Lung (tissue), 12 donors: ENCODE data around the gene C11orf97. TPM values are rescaled to one million over a fixed set of nuclear protein-coding genes. Genes with fewer than 3 reads are reported as not detected.

Experiments
- ATAC-seq: fragments of 200-7000 bp; cut with Tn5 transposase; one replicate; pipeline ENCODE4 v1.9.1; 2020; ENCODE audit warnings: moderate number of reproducible peaks; ENCODE audit not compliant: insufficient read depth, low FRiP score
- DNase-seq, 3 donors: peaks; one replicate each; pipeline ENCODE4 v3.0.0-alpha.2; 2013 to 2017
- H3K27ac ChIP-seq, 2 donors: one replicate each; pipeline ENCODE4 v1.5.1; 2013; ENCODE audit warnings: mild to moderate bottlenecking in 2 of 2, moderate library complexity in 2 of 2, control low read depth in 1 of 2, inconsistent platforms in 1 of 2, low read depth in 1 of 2, low read length in 1 of 2
- H3K27me3 ChIP-seq, 3 donors: one replicate each; pipeline ENCODE4 v1.5.1; 2013; ENCODE audit warnings: low read length in 2 of 3; ENCODE audit not compliant: control insufficient read depth in 3 of 3, insufficient read depth in 3 of 3
- H3K36me3 ChIP-seq, 4 donors: one replicate each; pipeline ENCODE4 v1.5.1; 2013; ENCODE audit warnings: low read length in 4 of 4, mild to moderate bottlenecking in 1 of 4, moderate library complexity in 1 of 4; ENCODE audit not compliant: control insufficient read depth in 4 of 4, insufficient read depth in 4 of 4
- H3K4me1 ChIP-seq, 5 donors: one replicate each; pipeline ENCODE4 v1.5.1; 2013; ENCODE audit warnings: low read length in 5 of 5, mild to moderate bottlenecking in 2 of 5, moderate library complexity in 1 of 5; ENCODE audit not compliant: control insufficient read depth in 5 of 5, insufficient read depth in 5 of 5
- H3K4me3 ChIP-seq: one replicate; pipeline ENCODE4 v1.5.1; 2013; ENCODE audit warnings: mild to moderate bottlenecking, control low read depth, moderate library complexity
- H3K9ac ChIP-seq, 2 donors: one replicate each; pipeline ENCODE4 v1.5.1; 2013; ENCODE audit warnings: low read length in 2 of 2, control low read depth in 1 of 2; ENCODE audit not compliant: insufficient read depth in 1 of 2
- H3K9me3 ChIP-seq, 4 donors: one replicate each; pipeline ENCODE4 v1.5.1; 2013; ENCODE audit warnings: low read length in 3 of 4, mild to moderate bottlenecking in 1 of 4, moderate library complexity in 1 of 4; ENCODE audit not compliant: control insufficient read depth in 4 of 4, insufficient read depth in 3 of 4
- CTCF ChIP-seq: IDR thresholded peaks from 2 replicates; pipeline ENCODE4 v1.5.1; 2012; ENCODE audit warnings: mild to moderate bottlenecking; ENCODE audit errors: control extremely low read depth, extremely low read depth
- WGBS, 2 donors: extraction: QIAGEN DNeasy Blood & Tissue Kit; methylation state at CpG; one replicate each; pipeline ENCODE4 v1.1.7; 2013; 5-methylcytosine and 5-hydroxymethylcytosine counted together
- polyA plus RNA-seq, 2 donors: library from polyadenylated mRNA; stranded (reverse); fragments of 200-250 nt; gene quantifications; one replicate each; pipeline ENCODE4 v1.2.1, GENCODE V29; 2013
- total RNA-seq, 2 donors: library from RNA; depleted of rRNA in 1 of 2; stranded (reverse); fragments of >200 nt in 1 of 2; gene quantifications; one replicate each; pipeline ENCODE4 v1.2.1, GENCODE V29; 2014 to 2021
- donor health status: control.
- donor health status: control.
- donor health status: Bipolar disorder and iron deficiency.
- donor health status: healthy.
- donor health status: DM: yes; HTN: yes; CAD: no.

Gene C11orf97
- total and polyA plus RNA-seq, 4 donors: 4.1 to 14.7 (median 6.9) TPM

GRCh38 chr11:94519478-94520084, 7.3 kb downstream of the C11orf97 start:
- DNase-seq: peak in 2 of 3 donors; percentile 66 to 72
- 2 to 19% methylated on average over 5 of the region's 5 CpGs for WGBS, 2 donors
- no peak for ATAC-seq

GRCh38 chr11:94521684-94522083, 9.4 kb downstream of the C11orf97 start:
- no peak for TF ChIP-seq CTCF
- peaks cover 0 to 16% (median 2%) of the 10 kb centered on the region in 5 donors for H3K4me1 ChIP-seq
- H3K27ac ChIP-seq: no peak overlapping the region
- H3K4me3 ChIP-seq: no peak overlapping the region
- H3K27me3 ChIP-seq: peaks cover 0 to under 1% (median 0%) of the 10 kb centered on the region in 3 donors
- no peaks in the 10 kb centered on the region for H3K9me3 ChIP-seq
- 44 to 67% methylated on average over 5 of the region's 5 CpGs for WGBS, 2 donors
- no peak for DNase-seq
- H3K9ac ChIP-seq: no peak overlapping the region
- H3K36me3 ChIP-seq: no peaks in the 10 kb centered on the region
- ATAC-seq: no peak

More at GRCh38 chr11:94519478-94520084, 7.3 kb downstream of the C11orf97 start:
- Histone ChIP-seq H3K9me3 (no peaks in the 10 kb centered on the region), H3K27me3 (peaks cover 0 to 3% (median 0%) of the 10 kb centered on the region in 3 donors), H3K27ac (no peak overlapping the region), H3K36me3 (no peaks in the 10 kb centered on the region), H3K9ac (peak overlapping the region in 1 of 2 donors; percentile 59), H3K4me1 (peaks cover 0 to 2% (median 0%) of the 10 kb centered on the region in 5 donors), H3K4me3 (no peak overlapping the region)
- peak; percentile 53 for TF ChIP-seq CTCF

GRCh38 chr11:94524341-94524740, 12.1 kb downstream of the C11orf97 start:
- 83 to 86% methylated on average over 1 of the region's 1 CpG for WGBS, 2 donors
- Histone ChIP-seq H3K36me3 (no peaks in the 10 kb centered on the region), H3K4me3 (no peak overlapping the region), H3K27me3 (no peaks in the 10 kb centered on the region), H3K9me3 (no peaks in the 10 kb centered on the region), H3K4me1 (peaks cover 0 to 20% (median under 1%) of the 10 kb centered on the region in 5 donors), H3K9ac (no peak overlapping the region), H3K27ac (no peak overlapping the region)
- no peak for DNase-seq
- ATAC-seq: no peak
- no peak for TF ChIP-seq CTCF
